GM12878 (cell line): ENCODE data around the gene TAF9B. TPM values are rescaled to one million over a fixed set of nuclear protein-coding genes. Genes with fewer than 3 reads are reported as not detected.

Source experiments
- ATAC-seq: fragments of 200-7000 bp; cut with Tn5 transposase; 3 replicates; pipeline ENCODE4 v1.9.1; 2020; ENCODE audit warnings: mild to moderate bottlenecking, moderate library complexity
- BruUV-seq: library from RNA; stranded (reverse); fragments of 400-500 nt; replicated peaks from 2 replicates; lab custom pipeline; 2021; lab: Mats Ljungman, UMichigan
- CTCF ChIA-PET: fragments of 300-600 bp; sonication (Branson Sonifier 250); formaldehyde crosslinking; extraction: SDS; loops from one replicate; lab custom pipeline; 2021; ENCODE audit warnings: inconsistent platforms; lab: Yijun Ruan, JAX
- POLR2A ChIA-PET: fragments of 350-600 bp; formaldehyde crosslinking; extraction: SDS; loops from one replicate; lab custom pipeline; 2021; ENCODE audit warnings: inconsistent platforms; lab: Charles Lee
- RAD21 ChIA-PET: fragments of 300-600 bp; sonication (Branson Sonifier 250); formaldehyde crosslinking; loops from one replicate; lab custom pipeline; 2023; ENCODE audit warnings: antibody characterized with exemption; ENCODE audit not compliant: unreplicated experiment; lab: Charles Lee
- SMC1A ChIA-PET: fragments of 300-600 bp; sonication (Branson Sonifier 250); formaldehyde crosslinking; loops from one replicate; lab custom pipeline; 2023; ENCODE audit not compliant: unreplicated experiment, uncharacterized antibody; lab: Charles Lee
- DNase-seq: peaks from one replicate; pipeline ENCODE4 v3.0.0-alpha.2; 2011; ENCODE audit warnings: low read depth, low spot score
- FAIRE-seq: peaks from 3 replicates; lab custom pipeline; 2011; peaks lifted over from hg19 to GRCh38; lab: Jason Lieb, UNC
- H2AFZ ChIP-seq: 2 replicates; pipeline ENCODE4 v1.6.0; 2011; ENCODE audit warnings: low read depth, low read length, control low read depth; ENCODE audit not compliant: control insufficient read depth
- H3K27ac ChIP-seq: 2 replicates; pipeline ENCODE4 v1.5.1; 2011; ENCODE audit warnings: control low read depth; ENCODE audit not compliant: control insufficient read depth, insufficient read depth
- H3K27me3 ChIP-seq, 2 experiments: replicated peaks in 1 of 2; 2 replicates each; pipeline versions ENCODE4 v1.6.0 to v1.6.1; 2011; ENCODE audit warnings: low read length in 1 of 2; ENCODE audit not compliant: control insufficient read depth in 2 of 2, insufficient read depth in 2 of 2
- H3K36me3 ChIP-seq, 2 experiments: 2 replicates each; pipeline ENCODE4 v1.5.1; 2011; ENCODE audit warnings: low read length in 1 of 2; ENCODE audit not compliant: control insufficient read depth in 2 of 2, insufficient read depth in 2 of 2
- H3K4me1 ChIP-seq: 2 replicates; pipeline ENCODE4 v1.6.1; 2011; ENCODE audit warnings: mild to moderate bottlenecking, low read length, moderate library complexity, mixed read lengths; ENCODE audit not compliant: control insufficient read depth, insufficient read depth
- H3K4me2 ChIP-seq: 2 replicates; pipeline ENCODE4 v1.6.0; 2011; ENCODE audit warnings: control low read depth; ENCODE audit not compliant: control insufficient read depth, insufficient read depth
- H3K4me3 ChIP-seq: fragments of 200-600 bp; sonication (generic); 2 replicates; pipeline ENCODE4 v1.5.1; 2016
- H3K79me2 ChIP-seq: 2 replicates; pipeline ENCODE4 v1.6.0; 2011; ENCODE audit warnings: low read length; ENCODE audit not compliant: control insufficient read depth, insufficient read depth
- H3K9ac ChIP-seq: 2 replicates; pipeline ENCODE4 v1.8.0; 2011; ENCODE audit warnings: low read length, control low read depth, mixed read lengths; ENCODE audit not compliant: control insufficient read depth, insufficient read depth
- H3K9me3 ChIP-seq: replicated peaks from 3 replicates; pipeline ENCODE4 v1.5.1; 2011; ENCODE audit warnings: mild to moderate bottlenecking, low read length; ENCODE audit not compliant: control insufficient read depth, insufficient read depth
- H4K20me1 ChIP-seq: 2 replicates; pipeline ENCODE4 v1.6.0; 2011; ENCODE audit not compliant: control insufficient read depth, insufficient read depth
- ATF2 ChIP-seq: IDR thresholded peaks from 2 replicates; pipeline ENCODE4 v1.6.1; 2012; ENCODE audit warnings: low read length, inconsistent platforms
- CEBPB ChIP-seq, 2 experiments: fragments of 150-350 bp in 1 of 2; IDR thresholded peaks; 2 replicates each; pipeline ENCODE4 v1.6.1; 2012 to 2014; ENCODE audit warnings: low read depth in 2 of 2, low read length in 2 of 2, borderline replicate concordance in 1 of 2, inconsistent platforms in 1 of 2
- CREB1 ChIP-seq: IDR thresholded peaks from 2 replicates; pipeline ENCODE4 v1.6.1; 2012; ENCODE audit warnings: low read depth, mild to moderate bottlenecking, inconsistent platforms
- CREM ChIP-seq: IDR thresholded peaks from 2 replicates; pipeline ENCODE4 v1.6.1; 2014; ENCODE audit warnings: antibody characterized with exemption, low read depth
- E4F1 ChIP-seq: fragments of 450-650 bp; IDR thresholded peaks from 2 replicates; pipeline ENCODE4 v1.6.1; 2018; ENCODE audit warnings: borderline replicate concordance, mild to moderate bottlenecking; ENCODE audit not compliant: partially characterized antibody
- MAX ChIP-seq: IDR thresholded peaks from 2 replicates; pipeline ENCODE4 v1.6.1; 2012; ENCODE audit warnings: low read depth, low read length, improper control_type of control experiment
- MYB ChIP-seq: fragments of 150-350 bp; IDR thresholded peaks from 2 replicates; pipeline ENCODE4 v1.6.1; 2014; ENCODE audit warnings: mild to moderate bottlenecking, low read depth, low read length, borderline replicate concordance
- RBBP5 ChIP-seq: fragments of 200-600 bp; sonication (generic); conservative IDR thresholded peaks from 2 replicates; pipeline ENCODE4 v1.6.1; 2016
- TBL1XR1 ChIP-seq: IDR thresholded peaks from 2 replicates; pipeline ENCODE4 v1.6.1; 2012; ENCODE audit warnings: low read depth, low read length, improper control_type of control experiment
- TCF12 ChIP-seq: IDR thresholded peaks from 2 replicates; pipeline ENCODE4 v1.6.1; 2011; ENCODE audit warnings: low read depth, mild to moderate bottlenecking, low read length
- TCF3 ChIP-seq: IDR thresholded peaks from 2 replicates; pipeline ENCODE4 v1.6.1; 2012; ENCODE audit warnings: low read depth, mild to moderate bottlenecking, low read length, borderline replicate concordance; ENCODE audit not compliant: insufficient read depth
- YY1 ChIP-seq: IDR thresholded peaks from 2 replicates; pipeline ENCODE4 v1.6.1; 2011; ENCODE audit warnings: low read depth, mild to moderate bottlenecking, low read length
- ZZZ3 ChIP-seq: IDR thresholded peaks from 2 replicates; pipeline ENCODE4 v1.6.1; 2011; ENCODE audit warnings: low read depth; ENCODE audit not compliant: control insufficient read depth, insufficient read length
- WGBS: methylation state at CpG from one replicate; pipeline ENCODE4 v1.1.6; 2016; ENCODE audit warnings: low lambda C conversion rate; ENCODE audit not compliant: insufficient replicate concordance, insufficient coverage; ENCODE audit errors: missing lambda C conversion rate; 5-methylcytosine and 5-hydroxymethylcytosine counted together
- in situ Hi-C: fragments of 300-500 bp; cut with MboI; formaldehyde crosslinking; loops from 9 replicates; pipeline ENCODE4 v1.14.3; 2018; ENCODE audit warnings: mixed read lengths
- intact Hi-C: fragments of 100-400 bp; cut with micrococcal nuclease; formaldehyde crosslinking; loops from one replicate; pipeline ENCODE4 v1.14.2; 2022; ENCODE audit not compliant: unreplicated experiment
- polyA plus RNA-seq, 11 experiments: library from polyadenylated mRNA; depleted of rRNA in 4 of 11; unstranded in 6 of 11; stranded (reverse) in 5 of 11; fragments of >200 nt; fragmentation: Nextera tagmentation in 4 of 11; fragmentation: Illumina TruSeq in 1 of 11; extraction: Ambion mirVana in 4 of 11; extraction: Trizol in 1 of 11; gene quantifications; 1 replicate in 1 of 11; 2 replicates in 10 of 11; pipeline versions ENCODE4 v1.2.1 to v1.2.3, GENCODE V29; 2011 to 2016; ENCODE audit warnings: inconsistent platforms in 2 of 11, missing spikeins in 2 of 11, low read depth in 1 of 11
- total RNA-seq, 4 experiments: library from RNA; depleted of rRNA in 3 of 4; stranded (reverse); fragments of >200 nt in 3 of 4; fragmentation: Illumina TruSeq in 1 of 4; extraction: Trizol in 1 of 4; gene quantifications; 2 replicates each; pipeline versions ENCODE4 v1.2.1 to v1.2.3, GENCODE V29; 2013 to 2021

TAF9B gene
- total and polyA plus RNA-seq, 10 of the 15 experiments (the other 5 are each of a cell fraction or from before 2014, with no cell fraction given), result 14.9 to 42.5 (median 22.3) TPM

GRCh38 chrX:78168065-78168464 lies 28.6 kb upstream of the TAF9B start:
- H3K4me3 ChIP-seq, result no peak overlapping the region
- H4K20me1 ChIP-seq, result no peaks in the 10 kb centered on the region
- no peaks in the 10 kb centered on the region for H3K36me3 ChIP-seq
- in situ Hi-C loops (no loop called here), intact Hi-C loops (no loop called here)
- ATAC-seq (no peak), FAIRE-seq (no peak), DNase-seq (no peak)
- no peaks in the 10 kb centered on the region for H3K4me1 ChIP-seq
- H3K9me3 ChIP-seq, result no peaks in the 10 kb centered on the region
- H3K27ac ChIP-seq, result no peak overlapping the region
- no peaks in the 10 kb centered on the region for H3K79me2 ChIP-seq
- ChIA-PET POLR2A (no interaction called here), RAD21 (no interaction called here), SMC1A (interaction anchor here (1.1 kb wide), 1 partner anchor 8 kb away, joined by 3 read pairs; no protein-coding TSS in a partner anchor), CTCF (interaction anchor here (0.5 to 1.3 kb wide), 2 partner anchors 47 to 1995 kb away, joined by 3 read pairs; partner anchors contain the start of gene PBDC1)
- no peak overlapping the region for H3K4me2 ChIP-seq
- H3K27me3 ChIP-seq, result no peaks in the 10 kb centered on the region
- no TSS peak for BruUV-seq
- no peak for TF ChIP-seq TBL1XR1
- H2AFZ ChIP-seq, result no peak overlapping the region
- H3K9ac ChIP-seq, result no peak overlapping the region

GRCh38 chrX:78165425-78165824 lies 26.0 kb upstream of the TAF9B start:
- H2AFZ ChIP-seq, result no peak overlapping the region
- ChIA-PET POLR2A (no interaction called here), RAD21 (no interaction called here), CTCF (no interaction called here), SMC1A (interaction anchor here (1.2 kb wide), 1 partner anchor 35 kb away, joined by 4 read pairs; no protein-coding TSS in a partner anchor)
- no peaks in the 10 kb centered on the region for H3K79me2 ChIP-seq
- no peak for ATAC-seq
- in situ Hi-C loops (no loop called here), intact Hi-C loops (no loop called here)
- no peaks in the 10 kb centered on the region for H3K4me1 ChIP-seq
- no peaks in the 10 kb centered on the region for H3K27me3 ChIP-seq
- no peaks in the 10 kb centered on the region for H4K20me1 ChIP-seq
- no peak overlapping the region for H3K9ac ChIP-seq
- no peaks in the 10 kb centered on the region for H3K36me3 ChIP-seq
- FAIRE-seq, result no peak
- no peak overlapping the region for H3K27ac ChIP-seq
- DNase-seq, result no peak
- H3K4me2 ChIP-seq, result no peak overlapping the region
- no peak for TF ChIP-seq CREM
- no peak for TF ChIP-seq TCF12
- TF ChIP-seq YY1, result no peak
- no peak for TF ChIP-seq CEBPB (IDR thresholded peaks at IDR 0.05; ENCODE audit: borderline replicate concordance in 1 of 2, low read depth in 2 of 2, low read length in 2 of 2)
- TF ChIP-seq RBBP5, result no peak
- TF ChIP-seq ZZZ3, result no peak
- no peak for TF ChIP-seq E4F1
- no peak for TF ChIP-seq MYB
- no peak for TF ChIP-seq CREB1
- no peak for TF ChIP-seq MAX
- no peak for TF ChIP-seq ATF2
- TF ChIP-seq TCF3, result no peak
- no peak overlapping the region for H3K4me3 ChIP-seq
- H3K9me3 ChIP-seq, result no peaks in the 10 kb centered on the region
- WGBS, result 38% methylated on average over 1 of the region's 1 CpG
- no TSS peak for BruUV-seq
